ENCODE measurements around the gene CRYBG3.

DNA sequence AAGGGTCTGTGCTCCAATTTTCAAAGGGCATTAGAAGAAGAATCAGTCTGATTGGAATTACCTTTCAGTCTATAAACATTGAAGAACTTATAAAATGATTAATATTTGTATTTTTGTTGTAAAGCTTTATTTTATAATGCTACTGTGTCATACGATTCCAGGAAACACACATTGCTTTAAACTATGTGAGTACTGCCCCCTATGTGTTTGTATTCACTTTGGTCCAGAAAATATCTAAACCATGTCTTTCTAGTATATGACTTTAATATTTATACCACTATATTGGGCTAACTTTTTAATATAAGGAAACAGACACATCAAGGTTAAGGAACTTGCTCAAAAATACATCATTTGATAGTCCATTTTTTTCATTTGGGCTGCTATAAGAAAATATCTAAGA is 153.7 kb downstream of the CRYBG3 start:
- TF ChIP-seq, protein P1, sequence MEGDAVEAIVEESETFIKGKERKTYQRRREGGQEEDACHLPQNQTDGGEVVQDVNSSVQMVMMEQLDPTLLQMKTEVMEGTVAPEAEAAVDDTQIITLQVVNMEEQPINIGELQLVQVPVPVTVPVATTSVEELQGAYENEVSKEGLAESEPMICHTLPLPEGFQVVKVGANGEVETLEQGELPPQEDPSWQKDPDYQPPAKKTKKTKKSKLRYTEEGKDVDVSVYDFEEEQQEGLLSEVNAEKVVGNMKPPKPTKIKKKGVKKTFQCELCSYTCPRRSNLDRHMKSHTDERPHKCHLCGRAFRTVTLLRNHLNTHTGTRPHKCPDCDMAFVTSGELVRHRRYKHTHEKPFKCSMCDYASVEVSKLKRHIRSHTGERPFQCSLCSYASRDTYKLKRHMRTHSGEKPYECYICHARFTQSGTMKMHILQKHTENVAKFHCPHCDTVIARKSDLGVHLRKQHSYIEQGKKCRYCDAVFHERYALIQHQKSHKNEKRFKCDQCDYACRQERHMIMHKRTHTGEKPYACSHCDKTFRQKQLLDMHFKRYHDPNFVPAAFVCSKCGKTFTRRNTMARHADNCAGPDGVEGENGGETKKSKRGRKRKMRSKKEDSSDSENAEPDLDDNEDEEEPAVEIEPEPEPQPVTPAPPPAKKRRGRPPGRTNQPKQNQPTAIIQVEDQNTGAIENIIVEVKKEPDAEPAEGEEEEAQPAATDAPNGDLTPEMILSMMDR (IDR thresholded peaks at IDR 0.05), result no peak
- TF ChIP-seq POLR2A (IDR thresholded peaks at IDR 0.05) (no peak), POLR2AphosphoS5 (IDR thresholded peaks at IDR 0.05; ENCODE audit: insufficient read depth in 1 of 2, low read depth in 1 of 2) (no peak)

Measured in vagina (tissue), 2 donors.